Activated CD4-positive, alpha-beta T cell treated with anti-CD3 and anti-CD28 coated beads, Interleukin-2, Interleukin-4, amounts not matched to agents 100 ng/mL and 50 ng/mL, durations not matched to agents 16 hours and 8 hours (primary cell): ENCODE results near the gene RNASEL.

ENCODE experiments used
- DNase-seq: peaks from one replicate; pipeline ENCODE4 v3.0.0-alpha.2; 2020; ENCODE audit warnings: low spot score

RNASEL gene

GRCh38 chr1:182600036-182600713, 11.1 kb upstream of the RNASEL start:
- DNase-seq = no peak

- DNase-seq = no peak
Observed at GRCh38 chr1:182599339-182599738, 10.3 kb upstream of the RNASEL start.

- no peak for DNase-seq
Observed at GRCh38 chr1:182598296-182598695, 9.2 kb upstream of the RNASEL start.

GRCh38 chr1:182596934-182597333, 7.9 kb upstream of the RNASEL start:
- no peak for DNase-seq

GRCh38 chr1:182595641-182596240, 6.7 kb upstream of the RNASEL start:
- peak; percentile 53 for DNase-seq

- no peak for DNase-seq
Observed at GRCh38 chr1:182589931-182590330, 875 bp upstream of the RNASEL start.

- no peak for DNase-seq
Observed at GRCh38 chr1:182589520-182589919, 464 bp upstream of the RNASEL start.

- no peak for DNase-seq
Observed at GRCh38 chr1:182587666-182588499, 1.2 kb downstream of the RNASEL start.

- DNase-seq = no peak
Observed at GRCh38 chr1:182587093-182587492, 2.0 kb downstream of the RNASEL start.

GRCh38 chr1:182586380-182586779, 2.7 kb downstream of the RNASEL start:
- DNase-seq = no peak

GRCh38 chr1:182584746-182585145, 4.3 kb downstream of the RNASEL start:
- no peak for DNase-seq

- DNase-seq = no peak
Observed at GRCh38 chr1:182580736-182581135, 8.3 kb downstream of the RNASEL start.

GRCh38 chr1:182575540-182576149, 13.4 kb downstream of the RNASEL start:
- no peak for DNase-seq

- no peak for DNase-seq
Observed at GRCh38 chr1:182574156-182574555, 14.9 kb downstream of the RNASEL start.

GRCh38 chr1:182570611-182570970, 18.5 kb downstream of the RNASEL start:
- no peak for DNase-seq

GRCh38 chr1:182569939-182570610, 19.0 kb downstream of the RNASEL start:
- DNase-seq = no peak

- no peak for DNase-seq
Observed at GRCh38 chr1:182568647-182569284, 20.3 kb downstream of the RNASEL start.

- no peak for DNase-seq
Observed at GRCh38 chr1:182567629-182568028, 21.4 kb downstream of the RNASEL start.

GRCh38 chr1:182565537-182565936, 23.5 kb downstream of the RNASEL start:
- DNase-seq = peak; percentile 9

- DNase-seq = no peak
Observed at GRCh38 chr1:182564406-182565004, 24.6 kb downstream of the RNASEL start.

GRCh38 chr1:182563095-182563494, 26.0 kb downstream of the RNASEL start:
- no peak for DNase-seq
